A549 treated with Hydrocortisone at 1 μM for 4 hours (cell line): Measurements from ENCODE around the gene STOML1. TPM values are rescaled to one million over a fixed set of nuclear protein-coding genes. Genes with fewer than 3 reads are reported as not detected.

Experiments
- total RNA-seq: library from RNA; stranded (reverse); fragments of 200-300 nt; extraction: Qiagen RNA extraction; gene quantifications from 5 replicates; pipeline ENCODE4 v1.2.3, GENCODE V29; 2022

Gene STOML1, protein sequence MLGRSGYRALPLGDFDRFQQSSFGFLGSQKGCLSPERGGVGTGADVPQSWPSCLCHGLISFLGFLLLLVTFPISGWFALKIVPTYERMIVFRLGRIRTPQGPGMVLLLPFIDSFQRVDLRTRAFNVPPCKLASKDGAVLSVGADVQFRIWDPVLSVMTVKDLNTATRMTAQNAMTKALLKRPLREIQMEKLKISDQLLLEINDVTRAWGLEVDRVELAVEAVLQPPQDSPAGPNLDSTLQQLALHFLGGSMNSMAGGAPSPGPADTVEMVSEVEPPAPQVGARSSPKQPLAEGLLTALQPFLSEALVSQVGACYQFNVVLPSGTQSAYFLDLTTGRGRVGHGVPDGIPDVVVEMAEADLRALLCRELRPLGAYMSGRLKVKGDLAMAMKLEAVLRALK
- total RNA-seq, result 11.0 to 12.8 TPM (median 12.1 TPM) in 5 replicates

DNA sequence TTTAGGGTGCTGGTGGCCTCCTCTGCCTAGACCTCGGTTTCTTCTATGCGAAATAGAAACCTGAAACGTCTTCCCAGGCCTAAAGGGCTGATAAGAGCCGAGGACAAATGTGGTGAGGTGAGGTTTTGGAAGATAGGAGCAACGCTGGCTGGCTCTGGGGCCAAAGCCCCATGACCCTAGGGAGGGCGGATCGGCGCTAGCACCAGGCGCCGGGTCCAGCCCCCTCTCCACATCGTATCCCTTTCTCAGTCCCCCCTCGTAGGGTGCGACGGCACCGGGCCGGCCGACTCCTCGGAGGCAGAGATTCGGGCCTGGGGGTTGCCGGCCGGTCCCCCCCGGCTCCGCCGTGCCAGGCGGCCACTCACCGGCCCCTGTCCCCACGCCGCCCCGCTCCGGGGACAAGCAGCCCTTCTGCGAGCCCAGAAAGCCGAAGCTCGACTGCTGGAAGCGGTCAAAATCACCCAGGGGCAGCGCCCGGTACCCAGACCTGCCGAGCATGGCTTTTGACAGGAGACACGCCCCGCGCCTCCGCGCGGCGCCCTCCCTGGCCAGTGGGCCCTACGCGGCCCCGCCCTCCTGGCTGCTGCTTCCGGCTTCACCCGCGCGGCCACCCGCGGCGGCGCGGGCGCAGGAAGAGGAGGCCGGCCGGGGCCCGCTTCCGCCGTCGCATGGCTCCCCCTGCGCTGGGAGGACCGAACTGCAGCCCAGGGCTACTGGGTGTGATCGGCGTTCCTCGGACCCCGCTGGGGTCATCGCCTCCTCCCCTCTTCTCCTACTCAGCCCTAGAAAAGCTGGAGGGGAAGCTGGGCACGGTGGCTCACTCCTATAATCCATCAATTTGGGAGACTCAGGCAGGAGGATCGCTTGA is at the start of gene STOML1:
TSS of gene STOML1 (minus strand) at position 570 of the 868 bp plus-strand sequence. CDS start at position 498, 72 bp downstream.

DNA sequence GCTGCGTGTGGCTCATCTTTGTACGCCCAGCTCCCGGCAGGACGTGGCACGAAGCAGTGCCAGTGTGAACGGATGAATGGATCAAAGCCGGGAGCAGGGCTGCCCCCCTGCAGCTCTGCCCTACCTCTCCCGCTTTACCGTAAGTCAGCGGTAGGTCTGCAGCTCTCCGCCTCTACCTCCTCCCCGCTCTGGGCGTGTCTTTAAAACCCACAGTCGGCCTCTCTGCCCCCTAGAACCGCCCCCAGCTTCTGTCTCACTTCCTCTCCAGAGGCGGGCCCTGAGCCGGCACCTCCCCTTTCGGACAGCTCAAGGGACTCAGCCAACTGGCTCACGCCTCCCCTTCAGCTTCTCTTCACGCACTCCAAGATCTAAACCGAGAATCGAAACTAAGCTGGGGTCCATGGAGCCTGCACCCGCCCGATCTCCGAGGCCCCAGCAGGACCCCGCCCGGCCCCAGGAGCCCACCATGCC is 2.4 kb upstream of the STOML1 start, which contains the start of gene PML:
TSS of gene PML (plus strand) at position 304 of the 471 bp plus-strand sequence. CDS start at position 401, 97 bp downstream.

Other genes with a start within 250 kb of the STOML1 start
- 1.9 to 3.0 TPM (median 2.3 TPM) in 5 replicates for gene INSYN1, start 238.9 kb downstream of the STOML1 start, total RNA-seq
- not detected in 5 replicates for gene TBC1D21, start 118.7 kb downstream of the STOML1 start, total RNA-seq
- gene LOXL1, start 65.8 kb downstream of the STOML1 start, total RNA-seq, result 0.17 to 1.2 TPM (median 0.68 TPM) in 5 replicates
- 13.2 to 16.0 TPM (median 14.5 TPM) in 5 replicates for gene PML, start 2.4 kb upstream of the STOML1 start, total RNA-seq
- 0.03 to 0.13 TPM (median 0.12 TPM) in 4 of 5 replicates, not detected in the other for gene GOLGA6A, start 90.3 kb upstream of the STOML1 start, total RNA-seq
- 0.07 to 0.28 TPM (median 0.18 TPM) in 5 replicates for gene ISLR2, start 138.3 kb upstream of the STOML1 start, total RNA-seq
- gene ISLR, start 181.4 kb upstream of the STOML1 start, total RNA-seq, result 0.22 to 0.50 TPM (median 0.36 TPM) in 5 replicates
- gene STRA6, start 210.5 kb upstream of the STOML1 start, total RNA-seq, result 61.8 to 83.1 TPM (median 71.9 TPM) in 5 replicates
- 6.6 to 8.1 TPM (median 7.3 TPM) in 5 replicates for gene CCDC33, start 244.0 kb upstream of the STOML1 start, total RNA-seq